Kidney epithelial cell (primary cell): ENCODE measurements around the gene GNG12. TPM values are rescaled to one million over a fixed set of nuclear protein-coding genes. Genes with fewer than 3 reads are reported as not detected.

ENCODE experiments used
- DNase-seq: peaks from one replicate; pipeline ENCODE4 v3.0.0-alpha.2; 2010; ENCODE audit warnings: low read depth
- H3K27me3 ChIP-seq: 2 replicates; pipeline ENCODE4 v1.6.0; 2011; ENCODE audit warnings: low read length; ENCODE audit not compliant: control insufficient read depth, insufficient read depth
- H3K36me3 ChIP-seq: 2 replicates; pipeline ENCODE4 v1.5.1; 2011; ENCODE audit warnings: low read length; ENCODE audit not compliant: control insufficient read depth, insufficient read depth
- H3K4me3 ChIP-seq: 2 replicates; pipeline ENCODE4 v1.5.1; 2011; ENCODE audit warnings: low read depth, mild to moderate bottlenecking, control low read depth, low read length
- CTCF ChIP-seq: IDR thresholded peaks from 2 replicates; pipeline ENCODE4 v1.5.1; 2011; ENCODE audit warnings: mild to moderate bottlenecking, moderate library complexity, low read length, control low read depth, inconsistent platforms; ENCODE audit not compliant: insufficient read depth, poor library complexity, severe bottlenecking
- total RNA-seq: library from RNA; depleted of rRNA; stranded (reverse); fragments of >200 nt; gene quantifications from 2 replicates; pipeline ENCODE4 v1.2.3, GENCODE V29; 2015

GNG12 gene
- total RNA-seq, 1 donor from 2014 or later = 85.7 TPM

DNA sequence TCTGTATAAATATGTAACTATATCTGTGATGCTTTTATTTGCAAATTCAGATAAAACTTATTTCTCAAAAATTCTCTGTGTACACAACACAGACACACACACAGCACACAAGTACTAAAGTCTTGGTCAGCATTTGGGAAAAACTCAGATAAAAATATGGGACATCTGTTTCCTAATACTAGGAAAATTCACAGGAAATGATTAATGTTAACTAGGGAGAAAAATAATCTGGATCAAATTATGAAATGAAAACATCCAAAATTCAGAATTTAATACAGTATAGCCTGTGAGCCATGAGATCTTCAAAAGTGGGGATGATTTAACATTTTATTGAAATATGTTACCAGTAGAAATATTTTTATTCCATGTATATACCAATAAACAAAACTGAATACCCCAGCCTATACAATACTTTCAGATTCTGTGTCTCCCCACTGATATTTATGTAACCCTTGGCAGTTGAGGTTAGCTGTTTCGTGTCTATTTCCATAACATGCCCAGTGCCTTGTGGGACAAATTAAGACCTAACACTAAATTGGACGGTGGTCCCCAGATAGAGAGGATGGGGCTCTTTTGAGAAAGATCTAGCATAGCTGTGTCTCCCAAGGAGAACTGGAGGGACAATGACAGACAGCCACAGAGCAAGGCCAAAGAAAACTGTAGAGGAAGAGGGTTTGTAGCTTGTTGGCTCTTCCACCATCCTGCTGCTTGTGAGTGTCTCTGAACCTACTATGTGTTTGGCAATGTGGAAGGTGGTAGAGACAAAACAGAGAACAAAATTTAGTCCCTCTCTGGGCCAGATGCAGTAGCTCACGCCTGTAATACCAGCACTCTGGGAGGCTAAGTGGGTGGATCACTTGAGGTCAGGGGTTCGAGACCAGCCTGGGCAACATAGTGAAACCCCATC lies 47.2 kb downstream of the GNG12 start:
- Histone ChIP-seq H3K36me3 (no peaks in the 10 kb centered on the region), H3K27me3 (no peaks in the 10 kb centered on the region), H3K4me3 (no peak overlapping the region)
- TF ChIP-seq CTCF = no peak
- DNase-seq = no peak

DNA sequence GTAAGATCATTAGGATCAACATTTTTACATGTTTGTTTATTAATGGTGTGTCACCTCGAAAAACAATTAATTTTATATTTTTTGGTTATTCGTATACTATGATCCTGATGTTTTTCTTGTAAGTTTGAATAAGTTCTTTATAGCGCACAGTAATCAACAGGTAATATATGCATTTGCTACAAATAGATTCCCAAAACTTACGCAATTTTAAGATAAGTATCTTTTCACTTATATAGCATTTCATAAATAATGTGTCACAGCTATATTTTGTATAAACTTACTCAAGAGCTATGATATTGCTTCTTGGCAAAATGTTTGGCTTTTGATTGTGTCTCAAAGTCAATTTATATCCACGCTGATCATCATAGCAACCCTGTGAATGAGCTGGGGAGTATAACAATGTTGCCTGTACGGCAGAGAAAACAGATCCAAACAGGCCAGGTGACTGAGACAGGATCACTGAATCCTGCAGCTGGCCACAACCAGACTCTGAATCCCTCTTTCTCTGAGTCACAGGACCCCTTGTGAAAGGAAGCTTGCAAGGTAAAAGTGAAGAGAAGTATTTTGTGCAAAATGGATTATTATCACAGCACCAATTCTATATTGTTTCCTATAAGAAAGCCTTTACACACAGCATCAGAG lies 48.6 kb downstream of the GNG12 start:
- Histone ChIP-seq H3K36me3 (no peaks in the 10 kb centered on the region), H3K4me3 (no peak overlapping the region), H3K27me3 (no peaks in the 10 kb centered on the region)
- no peak for DNase-seq
- no peak for TF ChIP-seq CTCF

DNA sequence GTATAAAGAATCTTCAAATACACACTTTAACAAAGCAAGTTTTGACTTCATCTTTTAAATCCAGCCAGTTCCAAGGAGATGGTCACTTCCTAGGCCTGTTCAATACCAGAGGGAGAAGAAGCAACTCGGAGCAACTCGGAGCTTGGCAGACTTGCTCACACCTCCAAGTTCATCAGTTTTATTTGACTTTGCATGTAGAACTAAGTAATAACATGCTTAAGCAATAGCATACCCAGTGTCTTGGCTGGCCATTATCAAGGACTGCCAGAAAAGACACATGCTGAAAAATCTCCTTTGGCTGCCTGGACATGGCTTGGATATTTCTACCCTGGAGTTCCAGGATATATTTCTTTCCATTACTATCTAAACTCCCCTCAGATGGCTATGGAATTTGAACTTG lies 52.6 kb downstream of the GNG12 start:
- Histone ChIP-seq H3K27me3 (no peaks in the 10 kb centered on the region), H3K36me3 (no peaks in the 10 kb centered on the region), H3K4me3 (no peak overlapping the region)
- no peak for DNase-seq
- TF ChIP-seq CTCF = no peak

- TF ChIP-seq CTCF = no peak
- no peak for DNase-seq
- no peaks in the 10 kb centered on the region for H3K36me3 ChIP-seq
- no peaks in the 10 kb centered on the region for H3K27me3 ChIP-seq
- H3K4me3 ChIP-seq = no peak overlapping the region
Observed at GRCh38 chr1:67777440-67777839, 55.8 kb downstream of the GNG12 start.

- Histone ChIP-seq H3K4me3 (no peak overlapping the region), H3K27me3 (no peaks in the 10 kb centered on the region), H3K36me3 (no peaks in the 10 kb centered on the region)
- no peak for TF ChIP-seq CTCF
- no peak for DNase-seq
Observed at GRCh38 chr1:67777016-67777415, 56.3 kb downstream of the GNG12 start.
